Endothelial cell of umbilical vein (primary cell): ENCODE data around the gene PLEKHG7. TPM values are rescaled to one million over a fixed set of nuclear protein-coding genes. Genes with fewer than 3 reads are reported as not detected.
A peak's percentile ranks its signal among the peaks of the same experiment; 100 is the strongest.

Experiments
- BruUV-seq: library from RNA; stranded (reverse); fragments of 400-500 nt; replicated peaks from 2 replicates; lab custom pipeline; 2021; lab: Mats Ljungman, UMichigan
- CTCF ChIA-PET: fragments of 300-600, 350-600 bp; sonication (Branson Sonifier 250); formaldehyde crosslinking; loops from one replicate; lab custom pipeline; 2021; ENCODE audit warnings: antibody characterized with exemption, inconsistent platforms; lab: Charles Lee
- POLR2A ChIA-PET: fragments of 300-600, 350-600 bp; sonication (Branson Sonifier 250); formaldehyde crosslinking; loops from one replicate; lab custom pipeline; 2021; ENCODE audit warnings: antibody characterized with exemption, inconsistent platforms; lab: Charles Lee
- DNase-seq: peaks from one replicate; pipeline ENCODE4 v3.0.0-alpha.2; 2011; ENCODE audit warnings: low read depth, low spot score
- FAIRE-seq: peaks from 2 replicates; lab custom pipeline; 2011; peaks lifted over from hg19 to GRCh38; lab: Jason Lieb, UNC
- H2AFZ ChIP-seq: 2 replicates; pipeline ENCODE4 v1.6.0; 2012; ENCODE audit warnings: low read depth, low read length, control low read depth, inconsistent platforms
- H3K27ac ChIP-seq: 2 replicates; pipeline ENCODE4 v1.5.1; 2011; ENCODE audit warnings: low read depth, mild to moderate bottlenecking, control low read depth, low read length, moderate library complexity; ENCODE audit not compliant: insufficient read depth
- H3K27me3 ChIP-seq, 2 experiments: 2 replicates each; pipeline versions ENCODE4 v1.6.0 to v1.6.1; 2011; ENCODE audit warnings: low read length in 2 of 2, mixed read lengths in 1 of 2; ENCODE audit not compliant: control insufficient read depth in 2 of 2, insufficient read depth in 2 of 2
- H3K36me3 ChIP-seq, 2 experiments: 2 replicates in 1 of 2; 3 replicates in 1 of 2; pipeline ENCODE4 v1.5.1; 2011; ENCODE audit warnings: low read length in 2 of 2, mild to moderate bottlenecking in 1 of 2, moderate library complexity in 1 of 2; ENCODE audit not compliant: control insufficient read depth in 2 of 2, insufficient read depth in 2 of 2; ENCODE audit errors: extremely low read depth in 1 of 2
- H3K4me1 ChIP-seq: 3 replicates; pipeline ENCODE4 v1.5.1; 2011; ENCODE audit warnings: mild to moderate bottlenecking, low read length; ENCODE audit not compliant: control insufficient read depth, insufficient read depth; ENCODE audit errors: extremely low read depth
- H3K4me2 ChIP-seq: 2 replicates; pipeline ENCODE4 v1.6.1; 2011; ENCODE audit warnings: low read length, control low read depth, mixed read lengths; ENCODE audit not compliant: insufficient read depth
- H3K4me3 ChIP-seq, 3 experiments: fragments of 200-600 bp in 1 of 3; sonication (generic), shearing (Covaris generic) in 1 of 3; replicated peaks in 1 of 3; 2 replicates each; pipeline ENCODE4 v1.5.1; 2011 to 2016; ENCODE audit warnings: control low read depth in 3 of 3, low read length in 3 of 3, mild to moderate bottlenecking in 2 of 3, inconsistent platforms in 1 of 3, low read depth in 1 of 3, moderate library complexity in 1 of 3; ENCODE audit not compliant: insufficient read depth in 1 of 3
- H3K79me2 ChIP-seq: 2 replicates; pipeline ENCODE4 v1.6.0; 2012; ENCODE audit warnings: low read length, inconsistent platforms; ENCODE audit not compliant: control insufficient read depth, insufficient read depth
- H3K9ac ChIP-seq: replicated peaks from 2 replicates; pipeline ENCODE3; 2011; ENCODE audit warnings: low read length, control low read depth; ENCODE audit not compliant: insufficient read depth; ENCODE audit errors: extremely low read depth
- H3K9me1 ChIP-seq: replicated peaks from 3 replicates; pipeline ENCODE4 v1.6.0; 2011; ENCODE audit warnings: mild to moderate bottlenecking, low read length; ENCODE audit not compliant: control insufficient read depth, insufficient read depth; ENCODE audit errors: extremely low read depth
- H3K9me3 ChIP-seq: replicated peaks from 2 replicates; pipeline ENCODE4 v1.5.1; 2012; ENCODE audit warnings: low read length, inconsistent platforms; ENCODE audit not compliant: control insufficient read depth, insufficient read depth
- H4K20me1 ChIP-seq: replicated peaks from 2 replicates; pipeline ENCODE3; 2011; ENCODE audit warnings: mild to moderate bottlenecking, low read length; ENCODE audit not compliant: control insufficient read depth, insufficient read depth; ENCODE audit errors: extremely low read depth
- CTCF ChIP-seq, 2 donors: IDR thresholded peaks; 1 replicate in 1 of 2; 2 replicates in 1 of 2; pipeline ENCODE4 v1.5.1; 2011; ENCODE audit warnings: low read length in 2 of 2, mild to moderate bottlenecking in 2 of 2, moderate library complexity in 2 of 2, control low read depth in 1 of 2, inconsistent platforms in 1 of 2, low read depth in 1 of 2; ENCODE audit not compliant: insufficient read depth in 1 of 2; ENCODE audit errors: extremely low read depth in 1 of 2
- EZH2 ChIP-seq: IDR thresholded peaks from 2 replicates; pipeline ENCODE4 v1.6.1; 2012; ENCODE audit warnings: borderline replicate concordance, low read depth, mild to moderate bottlenecking, moderate library complexity, low read length, inconsistent platforms; ENCODE audit not compliant: severe bottlenecking
- FOS ChIP-seq: IDR thresholded peaks from 2 replicates; pipeline ENCODE4 v1.6.1; 2011; ENCODE audit warnings: mild to moderate bottlenecking, low read length, moderate library complexity, borderline replicate concordance; ENCODE audit not compliant: insufficient read depth
- GATA2 ChIP-seq: IDR thresholded peaks from 2 replicates; pipeline ENCODE4 v1.7.0; 2011; ENCODE audit warnings: low read depth, mild to moderate bottlenecking, moderate library complexity, mixed read lengths, low read length; ENCODE audit not compliant: insufficient read length, insufficient read depth
- JUN ChIP-seq: IDR thresholded peaks from 2 replicates; pipeline ENCODE4 v1.6.1; 2011; ENCODE audit warnings: borderline replicate concordance, low read depth; ENCODE audit not compliant: insufficient read length, insufficient read depth
- MAX ChIP-seq: IDR thresholded peaks from 2 replicates; pipeline ENCODE4 v1.6.1; 2011; ENCODE audit not compliant: insufficient read depth, insufficient read length
- MYC ChIP-seq: IDR thresholded peaks from one replicate; pipeline ENCODE4 v1.6.1; 2011; ENCODE audit warnings: mild to moderate bottlenecking, low read depth, low read length
- POLR2A ChIP-seq: IDR thresholded peaks from 2 replicates; pipeline ENCODE4 v1.6.1; 2012; ENCODE audit warnings: low read depth, mild to moderate bottlenecking, control low read depth, low read length
- POLR2AphosphoS5 ChIP-seq: IDR thresholded peaks from 2 replicates; pipeline ENCODE4 v1.6.1; 2012; ENCODE audit warnings: low read depth, mild to moderate bottlenecking, control low read depth, low read length, moderate library complexity; ENCODE audit not compliant: insufficient read depth
- dilution Hi-C: fragments of 300-500 bp; cut with MboI; formaldehyde crosslinking; loops from one replicate; pipeline ENCODE4 v1.15.0; 2019; ENCODE audit warnings: low sequenced_read_pairs; ENCODE audit not compliant: extremely low pct_ligation_motif_present
- intact Hi-C: fragments of 100-400 bp; cut with micrococcal nuclease; formaldehyde crosslinking; loops from one replicate; pipeline ENCODE4 v1.10.0; 2022
- polyA plus RNA-seq, 4 experiments: library from polyadenylated mRNA; depleted of rRNA in 3 of 4; stranded (reverse) in 3 of 4; unstranded in 1 of 4; fragments of >200 nt; gene quantifications; 2 replicates each; pipeline versions ENCODE4 v1.2.1 to v1.2.3, GENCODE V29; 2011 to 2012; ENCODE audit warnings: missing spikeins in 1 of 4
- total RNA-seq: library from RNA; stranded (reverse); gene quantifications from 2 replicates; pipeline ENCODE4 v1.2.3, GENCODE V29; 2021

The PLEKHG7 gene
- total and polyA plus RNA-seq, 2 donors (not counting 3 experiments of a cell fraction or from before 2014, with no cell fraction given), result not detected

GRCh38 chr12:92784356-92784755 is 81.6 kb downstream of the PLEKHG7 start:
- ChIA-PET POLR2A (interaction anchor here (0.6 kb wide), 1 partner anchor 32 kb away, joined by 4 read pairs; no protein-coding TSS in a partner anchor), CTCF (interaction anchor here (0.6 to 4.4 kb wide), 15 partner anchors 10 to 1317 kb away, joined by 3 to 70 read pairs (median 3); partner anchors contain the start of gene EEA1)
- H3K9ac ChIP-seq, result no peak overlapping the region
- no TSS peak for BruUV-seq
- no peak overlapping the region for H2AFZ ChIP-seq
- H3K79me2 ChIP-seq, result peaks cover 1% of the 10 kb centered on the region
- no peaks in the 10 kb centered on the region for H3K36me3 ChIP-seq
- no peaks in the 10 kb centered on the region for H4K20me1 ChIP-seq
- FAIRE-seq, result no peak
- DNase-seq, result no peak
- intact Hi-C loops, result loop anchor here (2.0 kb wide), 1 partner anchor 68 kb away; no protein-coding TSS in a partner anchor
- H3K4me3 ChIP-seq, result no peak overlapping the region
- TF ChIP-seq FOS (no peak), CTCF (IDR thresholded peaks at IDR 0.05; ENCODE audit: extremely low read depth in 1 of 2, insufficient read depth in 1 of 2, low read depth in 1 of 2, low read length in 2 of 2) (no peak), MYC (no peak), MAX (no peak), POLR2A (no peak), JUN (no peak), EZH2 (no peak), POLR2AphosphoS5 (no peak), GATA2 (no peak)
- dilution Hi-C loops, result no loop called here
- peak overlapping the region; percentile 20 for H3K27ac ChIP-seq
- no peaks in the 10 kb centered on the region for H3K27me3 ChIP-seq
- no peaks in the 10 kb centered on the region for H3K4me1 ChIP-seq
- H3K4me2 ChIP-seq, result no peak overlapping the region
- H3K9me3 ChIP-seq, result no peaks in the 10 kb centered on the region
- H3K9me1 ChIP-seq, result no peaks in the 10 kb centered on the region
